Loucy (cell line): ENCODE measurements around the gene OR2D3.

Experiments
- CTCF ChIP-seq: fragments of 200-600 bp; sonication (generic); conservative IDR thresholded peaks from 2 replicates; pipeline ENCODE4 v1.5.1; 2014; ENCODE audit warnings: mild to moderate bottlenecking, antibody characterized with exemption, low read length
- EZH2phosphoT487 ChIP-seq: fragments of 200-600 bp; IDR thresholded peaks from 2 replicates; pipeline ENCODE4 v1.6.1; 2018; ENCODE audit warnings: antibody characterized with exemption, mild to moderate bottlenecking, moderate library complexity, borderline replicate concordance

GRCh38 chr11:6895010-6895409 lies 25.8 kb upstream of the OR2D3 start:
- no peak for TF ChIP-seq EZH2phosphoT487
- TF ChIP-seq CTCF = no peak
